Prostate gland (tissue), 2 donors: ENCODE measurements around the gene ZNF667.

Source experiments
- CTCF ChIP-seq, 4 experiments: fragments of 200-600 bp in 2 of 4; fragments of 450-650 bp in 2 of 4; sonication (generic) in 2 of 4; IDR thresholded peaks; 1 replicate in 3 of 4; 2 replicates in 1 of 4; pipeline ENCODE4 v1.5.1; 2016 to 2019; ENCODE audit warnings: antibody characterized with exemption in 4 of 4, mild to moderate bottlenecking in 2 of 4, moderate library complexity in 2 of 4
- POLR2A ChIP-seq: fragments of 450-650 bp; IDR thresholded peaks from one replicate; pipeline ENCODE4 v1.6.1; 2016; ENCODE audit warnings: antibody characterized with exemption, mild to moderate bottlenecking
- POLR2AphosphoS5 ChIP-seq: sonication (generic); formaldehyde crosslinking; IDR thresholded peaks from one replicate; pipeline ENCODE4 v1.6.1; 2017; ENCODE audit warnings: antibody characterized with exemption

GRCh38 chr19:56525214-56525860, 48.2 kb upstream of the ZNF667 start:
- TF ChIP-seq CTCF (IDR thresholded peaks at IDR 0.05) (no peak), POLR2AphosphoS5 (no peak), POLR2A (no peak)
